Keratinocyte (primary cell): ENCODE results near the gene TRIP6. TPM values are rescaled to one million over a fixed set of nuclear protein-coding genes. Genes with fewer than 3 reads are reported as not detected.

ENCODE experiments used
- DNase-seq: peaks from one replicate; pipeline ENCODE4 v3.0.0-alpha.2; 2011; ENCODE audit warnings: low read depth, missing footprints, low spot score
- FAIRE-seq: peaks from 2 replicates; lab custom pipeline; 2011; peaks lifted over from hg19 to GRCh38; lab: Jason Lieb, UNC
- H2AFZ ChIP-seq: 2 replicates; pipeline ENCODE4 v1.6.0; 2012; ENCODE audit warnings: low read length, control low read depth, inconsistent platforms; ENCODE audit not compliant: control insufficient read depth
- H3K27ac ChIP-seq: 2 replicates; pipeline ENCODE4 v1.5.1; 2011; ENCODE audit warnings: low read length; ENCODE audit not compliant: control insufficient read depth, insufficient read depth
- H3K27me3 ChIP-seq: 3 replicates; pipeline ENCODE4 v1.6.0; 2011; ENCODE audit warnings: low read length; ENCODE audit not compliant: control insufficient read depth, insufficient read depth; ENCODE audit errors: extremely low read depth
- H3K36me3 ChIP-seq, 2 experiments: 2 replicates in 1 of 2; 3 replicates in 1 of 2; pipeline ENCODE4 v1.5.1; 2011; ENCODE audit warnings: low read length in 2 of 2, mild to moderate bottlenecking in 1 of 2; ENCODE audit not compliant: control insufficient read depth in 2 of 2, insufficient read depth in 2 of 2; ENCODE audit errors: extremely low read depth in 1 of 2
- H3K4me1 ChIP-seq: 3 replicates; pipeline ENCODE4 v1.5.1; 2011; ENCODE audit warnings: low read length; ENCODE audit not compliant: control insufficient read depth, insufficient read depth; ENCODE audit errors: extremely low read depth
- H3K4me2 ChIP-seq: 3 replicates; pipeline ENCODE4 v1.6.0; 2011; ENCODE audit warnings: low read depth, low read length; ENCODE audit not compliant: control insufficient read depth, insufficient read depth; ENCODE audit errors: extremely low read depth
- H3K4me3 ChIP-seq, 3 experiments: fragments of 200-600 bp in 1 of 3; sonication (generic) in 1 of 3; 2 replicates in 2 of 3; 3 replicates in 1 of 3; pipeline ENCODE4 v1.5.1; 2011 to 2016; ENCODE audit warnings: low read length in 3 of 3, mild to moderate bottlenecking in 3 of 3, control low read depth in 2 of 3, inconsistent platforms in 1 of 3, low read depth in 1 of 3, mixed read lengths in 1 of 3, mixed run types in 1 of 3, moderate library complexity in 1 of 3; ENCODE audit not compliant: control insufficient read depth in 2 of 3, insufficient read depth in 2 of 3; ENCODE audit errors: extremely low read depth in 1 of 3
- H3K79me2 ChIP-seq: 2 replicates; pipeline ENCODE4 v1.6.0; 2012; ENCODE audit warnings: low read length; ENCODE audit not compliant: control insufficient read depth, insufficient read depth
- H3K9ac ChIP-seq: 3 replicates; pipeline ENCODE4 v1.6.0; 2011; ENCODE audit warnings: low read length; ENCODE audit not compliant: control insufficient read depth, insufficient read depth; ENCODE audit errors: extremely low read depth
- H3K9me1 ChIP-seq: 3 replicates; pipeline ENCODE4 v1.6.0; 2011; ENCODE audit warnings: low read length; ENCODE audit not compliant: control insufficient read depth, insufficient read depth; ENCODE audit errors: extremely low read depth
- H3K9me3 ChIP-seq: 2 replicates; pipeline ENCODE4 v1.5.1; 2012; ENCODE audit warnings: low read depth, low read length; ENCODE audit not compliant: control insufficient read depth
- H4K20me1 ChIP-seq: 3 replicates; pipeline ENCODE4 v1.6.0; 2011; ENCODE audit warnings: low read length; ENCODE audit not compliant: control insufficient read depth, insufficient read depth; ENCODE audit errors: extremely low read depth
- EZH2 ChIP-seq: IDR thresholded peaks from one replicate; pipeline ENCODE4 v1.6.1; 2012; ENCODE audit warnings: inconsistent platforms, mild to moderate bottlenecking, low read length, moderate library complexity
- dilution Hi-C: fragments of 300-500 bp; cut with MboI; formaldehyde crosslinking; loops from one replicate; pipeline ENCODE4 v1.7.0; 2020; ENCODE audit warnings: low sequenced_read_pairs; ENCODE audit not compliant: extremely low pct_ligation_motif_present
- polyA plus RNA-seq, 5 experiments: library from polyadenylated mRNA; depleted of rRNA in 3 of 5; stranded (reverse) in 3 of 5; stranded (forward) in 1 of 5; unstranded in 1 of 5; fragments of >200 nt; gene quantifications; 1 replicate in 1 of 5; 2 replicates in 3 of 5; 3 replicates in 1 of 5; pipeline versions ENCODE4 v1.2.1 to v1.2.3, GENCODE V29; 2011 to 2012; ENCODE audit warnings: missing spikeins in 2 of 5, low read depth in 1 of 5, low replicate concordance in 1 of 5
- TF ChIP-seq, protein P1 (sequence below), 3 experiments: IDR thresholded peaks in 1 of 3; conservative IDR thresholded peaks in 1 of 3; optimal IDR thresholded peaks in 1 of 3; 2 replicates in 2 of 3; 3 replicates in 1 of 3; pipeline versions ENCODE3 to v1.5.1; 2011; ENCODE audit warnings: low read length in 3 of 3, mild to moderate bottlenecking in 3 of 3, moderate library complexity in 2 of 3, control low read depth in 1 of 3, inconsistent platforms in 1 of 3; ENCODE audit not compliant: insufficient read depth in 2 of 3; ENCODE audit errors: extremely low read depth in 1 of 3

TRIP6 gene
- polyA plus RNA-seq, 1 donor (not counting 4 experiments of a cell fraction or from before 2014, with no cell fraction given) = 83.8 TPM

- H3K27ac ChIP-seq = no peak overlapping the region
Observed at GRCh38 chr7:100864263-100864845, 2.8 kb upstream of the TRIP6 start.

GRCh38 chr7:100865372-100865911, 1.7 kb upstream of the TRIP6 start:
- DNase-seq = peak; percentile 90
- FAIRE-seq = peak; percentile 97

More at GRCh38 chr7:100864263-100864845, 2.8 kb upstream of the TRIP6 start:
- no peak overlapping the region for H3K4me2 ChIP-seq
- H2AFZ ChIP-seq = no peak overlapping the region
- H3K4me3 ChIP-seq = no peak overlapping the region
- peaks cover 29% of the 10 kb centered on the region for H3K4me1 ChIP-seq
- DNase-seq (no peak), FAIRE-seq (no peak)
- dilution Hi-C loops = no loop called here
- TF ChIP-seq EZH2 = no peak
- TF ChIP-seq, protein P1, sequence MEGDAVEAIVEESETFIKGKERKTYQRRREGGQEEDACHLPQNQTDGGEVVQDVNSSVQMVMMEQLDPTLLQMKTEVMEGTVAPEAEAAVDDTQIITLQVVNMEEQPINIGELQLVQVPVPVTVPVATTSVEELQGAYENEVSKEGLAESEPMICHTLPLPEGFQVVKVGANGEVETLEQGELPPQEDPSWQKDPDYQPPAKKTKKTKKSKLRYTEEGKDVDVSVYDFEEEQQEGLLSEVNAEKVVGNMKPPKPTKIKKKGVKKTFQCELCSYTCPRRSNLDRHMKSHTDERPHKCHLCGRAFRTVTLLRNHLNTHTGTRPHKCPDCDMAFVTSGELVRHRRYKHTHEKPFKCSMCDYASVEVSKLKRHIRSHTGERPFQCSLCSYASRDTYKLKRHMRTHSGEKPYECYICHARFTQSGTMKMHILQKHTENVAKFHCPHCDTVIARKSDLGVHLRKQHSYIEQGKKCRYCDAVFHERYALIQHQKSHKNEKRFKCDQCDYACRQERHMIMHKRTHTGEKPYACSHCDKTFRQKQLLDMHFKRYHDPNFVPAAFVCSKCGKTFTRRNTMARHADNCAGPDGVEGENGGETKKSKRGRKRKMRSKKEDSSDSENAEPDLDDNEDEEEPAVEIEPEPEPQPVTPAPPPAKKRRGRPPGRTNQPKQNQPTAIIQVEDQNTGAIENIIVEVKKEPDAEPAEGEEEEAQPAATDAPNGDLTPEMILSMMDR (optimal IDR thresholded peaks at IDR 0.05 in 1 of 3, IDR thresholded peaks at IDR 0.05 in 1 of 3, conservative IDR thresholded peaks at IDR 0.05 in 1 of 3; ENCODE audit: extremely low read depth in 1 of 3, insufficient read depth in 2 of 3, low read length in 3 of 3) = no peak
- H3K9me1 ChIP-seq = no peaks in the 10 kb centered on the region
- H3K9me3 ChIP-seq = no peaks in the 10 kb centered on the region
- H3K9ac ChIP-seq = no peak overlapping the region
- H3K36me3 ChIP-seq = peaks cover 14 to 28% of the 10 kb centered on the region in 2 experiments
- no peaks in the 10 kb centered on the region for H3K27me3 ChIP-seq
- peaks cover 22% of the 10 kb centered on the region for H3K79me2 ChIP-seq
- no peaks in the 10 kb centered on the region for H4K20me1 ChIP-seq

More at GRCh38 chr7:100865372-100865911, 1.7 kb upstream of the TRIP6 start:
- Histone ChIP-seq H3K79me2 (peaks cover 31% of the 10 kb centered on the region), H3K9ac (peak overlapping the region; percentile 99), H3K27ac (peak overlapping the region; percentile 95), H3K9me1 (no peaks in the 10 kb centered on the region), H3K36me3 (peaks cover 11 to 27% of the 10 kb centered on the region in 2 experiments), H3K27me3 (no peaks in the 10 kb centered on the region), H2AFZ (no peak overlapping the region), H3K9me3 (no peaks in the 10 kb centered on the region), H3K4me2 (peak overlapping the region; percentile 95), H3K4me1 (peaks cover 30% of the 10 kb centered on the region), H3K4me3 (peak overlapping the region; percentile 46 to 97 (median 95)), H4K20me1 (no peaks in the 10 kb centered on the region)
- TF ChIP-seq, protein P1 (optimal IDR thresholded peaks at IDR 0.05 in 1 of 3, IDR thresholded peaks at IDR 0.05 in 1 of 3, conservative IDR thresholded peaks at IDR 0.05 in 1 of 3; ENCODE audit: extremely low read depth in 1 of 3, insufficient read depth in 2 of 3, low read length in 3 of 3) = peak in 2 of 3 experiments; percentile 19 to 30
- TF ChIP-seq EZH2 = no peak
- dilution Hi-C loops = no loop called here
